NB4 (cell line): Measurements from ENCODE around the gene DHRS3.

ENCODE experiments used
- MYC ChIP-seq: IDR thresholded peaks from 2 replicates; pipeline ENCODE4 v1.6.1; 2011; ENCODE audit warnings: low read depth, low read length
- TF ChIP-seq, protein P1 (sequence below): IDR thresholded peaks from one replicate; pipeline ENCODE4 v1.5.1; 2012; ENCODE audit warnings: low read depth, low read length

DNA sequence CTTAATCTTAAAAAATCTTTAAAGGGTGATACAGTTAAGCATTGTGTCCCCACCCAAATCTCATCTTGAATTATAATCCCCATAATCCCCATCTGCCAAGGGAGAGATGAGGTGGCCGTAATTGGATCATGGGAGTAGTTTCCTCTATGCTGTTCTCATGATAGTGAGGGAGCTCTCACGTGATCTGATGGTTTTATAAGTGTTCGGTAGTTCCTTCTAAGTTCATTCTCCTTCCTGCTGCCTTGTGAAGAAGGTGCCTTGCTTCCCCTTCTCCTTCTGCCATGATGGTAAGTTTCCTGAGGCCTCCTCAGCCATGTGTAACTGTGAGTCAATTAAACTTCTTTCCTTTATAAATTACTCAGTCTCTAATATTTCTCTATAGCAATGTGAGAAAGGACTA lies 10.7 kb downstream of the DHRS3 start:
- TF ChIP-seq MYC, result no peak
- TF ChIP-seq, protein P1, sequence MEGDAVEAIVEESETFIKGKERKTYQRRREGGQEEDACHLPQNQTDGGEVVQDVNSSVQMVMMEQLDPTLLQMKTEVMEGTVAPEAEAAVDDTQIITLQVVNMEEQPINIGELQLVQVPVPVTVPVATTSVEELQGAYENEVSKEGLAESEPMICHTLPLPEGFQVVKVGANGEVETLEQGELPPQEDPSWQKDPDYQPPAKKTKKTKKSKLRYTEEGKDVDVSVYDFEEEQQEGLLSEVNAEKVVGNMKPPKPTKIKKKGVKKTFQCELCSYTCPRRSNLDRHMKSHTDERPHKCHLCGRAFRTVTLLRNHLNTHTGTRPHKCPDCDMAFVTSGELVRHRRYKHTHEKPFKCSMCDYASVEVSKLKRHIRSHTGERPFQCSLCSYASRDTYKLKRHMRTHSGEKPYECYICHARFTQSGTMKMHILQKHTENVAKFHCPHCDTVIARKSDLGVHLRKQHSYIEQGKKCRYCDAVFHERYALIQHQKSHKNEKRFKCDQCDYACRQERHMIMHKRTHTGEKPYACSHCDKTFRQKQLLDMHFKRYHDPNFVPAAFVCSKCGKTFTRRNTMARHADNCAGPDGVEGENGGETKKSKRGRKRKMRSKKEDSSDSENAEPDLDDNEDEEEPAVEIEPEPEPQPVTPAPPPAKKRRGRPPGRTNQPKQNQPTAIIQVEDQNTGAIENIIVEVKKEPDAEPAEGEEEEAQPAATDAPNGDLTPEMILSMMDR, result no peak
